NAMALWA (cell line): ENCODE data around the gene CHRNG.
"Not testable (repeated sequence)": the region's sequence is repeated elsewhere in the genome, so short reads cannot be mapped to it uniquely, and the experiment has no call there.

ENCODE experiments used
- DNase-seq: peaks from one replicate; pipeline ENCODE4 v3.0.0-alpha.2; 2015; ENCODE audit warnings: low spot score

The CHRNG gene

GRCh38 chr2:232528746-232529460, 10.6 kb upstream of the CHRNG start:
- DNase-seq, result no peak

- no peak for DNase-seq
Measured at GRCh38 chr2:232529806-232530547, 9.5 kb upstream of the CHRNG start.

- no peak for DNase-seq
Measured at GRCh38 chr2:232530626-232531260, 8.7 kb upstream of the CHRNG start.

- peak; percentile 92 for DNase-seq
Measured at GRCh38 chr2:232532419-232532818, 7.1 kb upstream of the CHRNG start.

- not testable (repeated sequence) for DNase-seq
Measured at GRCh38 chr2:232532821-232533220, 6.7 kb upstream of the CHRNG start.

- DNase-seq, result peak; percentile 40
Measured at GRCh38 chr2:232533944-232534710, 5.4 kb upstream of the CHRNG start.

- DNase-seq, result no peak
Measured at GRCh38 chr2:232534940-232535651, 4.4 kb upstream of the CHRNG start.

GRCh38 chr2:232535761-232536530, 3.5 kb upstream of the CHRNG start:
- DNase-seq, result no peak

DNA sequence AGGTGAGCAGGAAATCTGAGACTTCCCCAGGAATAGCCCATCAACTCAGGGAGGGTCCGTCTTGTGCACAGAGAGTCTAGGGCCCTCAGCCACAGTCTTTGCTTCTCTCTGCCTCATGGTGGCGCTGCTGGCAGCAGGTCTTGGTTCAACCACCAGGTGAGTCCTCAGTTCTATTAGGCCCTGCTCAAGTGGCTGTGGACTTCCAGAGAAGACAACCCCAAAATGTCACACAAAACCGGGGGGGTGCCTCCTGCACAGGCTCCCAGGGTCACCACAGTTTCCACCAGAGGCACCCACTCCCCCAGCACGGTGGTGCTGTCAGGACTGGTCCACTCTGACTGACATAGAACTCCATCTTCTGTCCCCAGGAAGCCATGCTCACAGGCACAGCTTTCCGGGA, 2.4 kb upstream of the CHRNG start:
- peak; percentile 63 for DNase-seq

- DNase-seq, result no peak
Measured at GRCh38 chr2:232537499-232537898, 2.0 kb upstream of the CHRNG start.

GRCh38 chr2:232538671-232539070, 821 bp upstream of the CHRNG start:
- DNase-seq, result no peak

DNA sequence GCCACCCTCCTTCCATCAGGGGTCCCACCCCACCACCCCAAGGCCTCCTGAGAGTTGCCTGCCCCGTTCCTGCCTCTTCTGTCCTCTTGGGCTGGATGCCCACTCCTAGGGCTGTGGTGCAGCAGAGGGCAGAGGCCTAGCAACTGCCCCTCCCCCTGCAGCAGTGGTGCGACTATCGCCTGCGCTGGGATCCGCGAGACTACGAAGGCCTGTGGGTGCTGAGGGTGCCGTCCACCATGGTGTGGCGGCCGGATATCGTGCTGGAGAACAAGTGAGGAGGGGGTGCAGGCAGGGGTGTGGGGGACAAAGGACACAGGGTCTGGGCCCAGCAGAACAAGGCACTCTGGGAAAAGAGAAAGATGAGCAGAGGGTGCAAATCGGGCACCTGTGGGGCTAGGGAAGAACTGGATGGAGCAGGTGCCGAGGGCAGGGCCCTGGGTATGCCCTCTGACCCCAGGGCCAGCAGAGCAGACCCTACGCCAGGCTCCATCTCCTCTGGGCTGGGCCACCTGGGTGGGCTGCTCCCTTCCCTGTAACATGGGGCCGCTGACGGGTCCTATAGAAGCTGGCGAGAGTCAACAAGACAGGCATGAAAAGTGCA, 1.0 kb downstream of the CHRNG start:
- no peak for DNase-seq

- no peak for DNase-seq
Measured at GRCh38 chr2:232541195-232541960, 1.9 kb downstream of the CHRNG start.

DNA sequence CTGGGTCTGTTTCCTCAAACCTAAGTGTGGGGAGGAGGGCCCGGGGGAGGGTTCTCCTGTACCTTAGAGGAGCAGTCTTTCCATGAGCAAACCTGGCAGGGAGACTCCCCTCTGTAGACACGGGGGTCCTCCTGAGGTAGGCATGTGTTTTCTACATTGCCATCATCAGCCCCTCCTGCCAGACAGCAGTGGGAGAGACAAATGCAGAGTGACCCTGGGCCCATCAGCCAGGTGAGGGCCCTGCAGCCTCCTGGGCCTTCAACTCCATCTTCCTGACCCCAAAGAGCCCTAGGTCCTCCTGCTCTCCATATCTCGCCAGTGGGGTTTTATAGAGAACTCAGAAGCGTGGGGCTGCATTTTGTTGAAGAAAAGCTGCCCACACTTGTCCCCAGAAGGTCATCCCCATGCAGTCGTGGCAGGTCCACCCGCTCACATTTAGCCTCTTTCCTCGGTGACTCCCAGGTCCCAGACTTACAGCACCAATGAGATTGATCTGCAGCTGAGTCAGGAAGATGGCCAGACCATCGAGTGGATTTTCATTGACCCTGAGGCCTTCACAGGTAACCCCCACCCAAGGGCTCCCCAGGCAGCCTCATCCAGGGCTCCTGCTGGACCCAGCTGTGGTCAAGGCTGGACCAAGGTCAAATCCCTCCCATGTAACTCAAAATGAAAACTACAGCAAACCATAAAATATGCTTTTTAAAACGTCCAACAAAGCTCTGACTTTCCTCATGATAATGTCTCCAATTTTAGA, 2.6 kb downstream of the CHRNG start:
- DNase-seq, result no peak

DNA sequence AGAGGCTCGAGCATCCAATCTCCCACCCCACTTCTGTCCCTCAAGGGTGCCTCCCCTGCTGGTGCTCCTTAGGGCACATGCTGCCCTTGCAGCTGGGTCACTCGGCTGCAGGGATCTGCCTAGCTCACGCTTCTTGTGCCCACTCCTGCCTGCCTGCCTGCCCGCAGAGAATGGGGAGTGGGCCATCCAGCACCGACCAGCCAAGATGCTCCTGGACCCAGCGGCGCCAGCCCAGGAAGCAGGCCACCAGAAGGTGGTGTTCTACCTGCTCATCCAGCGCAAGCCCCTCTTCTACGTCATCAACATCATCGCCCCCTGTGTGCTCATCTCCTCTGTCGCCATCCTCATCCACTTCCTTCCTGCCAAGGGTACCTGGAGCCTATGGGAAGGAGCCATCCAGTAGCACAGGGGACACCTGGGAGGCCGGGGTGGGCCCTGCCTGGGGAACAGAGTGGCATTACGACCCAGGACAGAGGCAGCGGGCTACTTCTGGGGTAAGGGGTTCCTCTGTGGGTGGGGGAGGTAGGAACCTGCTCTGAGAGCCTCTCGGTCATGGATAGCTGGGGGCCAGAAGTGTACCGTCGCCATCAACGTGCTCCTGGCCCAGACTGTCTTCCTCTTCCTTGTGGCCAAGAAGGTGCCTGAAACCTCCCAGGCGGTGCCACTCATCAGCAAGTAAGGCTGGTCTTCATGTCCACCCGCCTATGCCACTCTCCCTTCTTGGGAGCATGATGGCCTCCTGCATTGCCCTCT, 3.4 kb downstream of the CHRNG start:
- no peak for DNase-seq

- DNase-seq, result no peak
Measured at GRCh38 chr2:232543491-232543890, 4.0 kb downstream of the CHRNG start.

DNA sequence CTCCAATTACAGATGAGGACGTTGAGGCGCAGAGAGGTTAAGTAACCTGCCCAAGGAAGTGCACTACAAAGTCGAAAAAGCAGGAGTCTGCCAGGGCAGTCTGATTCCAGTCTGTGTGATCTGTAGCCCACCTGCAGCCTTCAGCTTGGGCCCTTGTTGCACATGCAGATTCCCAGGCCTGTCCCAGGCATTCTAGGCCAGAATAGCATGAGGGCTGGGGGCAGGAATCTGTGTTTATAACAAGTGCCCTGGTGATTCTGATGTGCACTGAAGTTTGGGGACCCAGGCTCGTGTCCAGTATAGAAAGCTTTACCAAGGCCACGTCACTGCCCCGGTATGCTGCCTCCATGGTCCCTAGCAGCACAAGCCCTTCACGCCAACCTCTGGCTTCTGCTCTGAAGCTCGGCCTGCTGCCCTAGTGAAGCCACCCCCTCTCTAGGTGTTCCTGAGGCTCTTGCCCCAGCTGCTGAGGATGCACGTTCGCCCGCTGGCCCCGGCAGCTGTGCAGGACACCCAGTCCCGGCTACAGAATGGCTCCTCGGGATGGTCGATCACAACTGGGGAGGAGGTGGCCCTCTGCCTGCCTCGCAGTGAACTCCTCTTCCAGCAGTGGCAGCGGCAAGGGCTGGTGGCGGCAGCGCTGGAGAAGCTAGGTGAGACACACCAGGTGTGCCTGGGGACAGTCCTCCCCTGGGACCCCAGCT, 4.6 kb downstream of the CHRNG start:
- no peak for DNase-seq

GRCh38 chr2:232544674-232545073, 5.2 kb downstream of the CHRNG start:
- DNase-seq, result no peak
